PC-9 (cell line): Measurements from ENCODE around the gene MEMO1.
"Not testable (repeated sequence)": the region's sequence is repeated elsewhere in the genome, so short reads cannot be mapped to it uniquely, and the experiment has no call there.

ENCODE experiments used
- CTCF ChIP-seq: fragments of 200-600 bp; sonication (generic); conservative IDR thresholded peaks from 2 replicates; pipeline ENCODE4 v1.6.1; 2017; ENCODE audit warnings: mixed run types, antibody characterized with exemption, mild to moderate bottlenecking, moderate library complexity
- EZH2 ChIP-seq: fragments of 200-600 bp; sonication (generic); IDR thresholded peaks from 2 replicates; pipeline ENCODE4 v1.8.0; 2017; ENCODE audit warnings: antibody characterized with exemption, low read depth

- not testable (repeated sequence) for TF ChIP-seq CTCF, EZH2
Measured at GRCh38 chr2:31956934-31957333, 53.9 kb downstream of the MEMO1 start.
